SK-N-SH (cell line): ENCODE results near the gene PLAC9.

Experiments
- FOSL2 ChIP-seq: IDR thresholded peaks from 2 replicates; pipeline ENCODE4 v1.4.0; 2012; ENCODE audit warnings: low read depth, mild to moderate bottlenecking, moderate library complexity, borderline replicate concordance
- GATA2 ChIP-seq: sonication (generic); formaldehyde crosslinking; IDR thresholded peaks from 2 replicates; pipeline ENCODE4 v1.5.0; 2020; ENCODE audit warnings: mild to moderate bottlenecking, missing genetic modification reagents
- JUND ChIP-seq: IDR thresholded peaks from 2 replicates; pipeline ENCODE4 v1.4.0; 2012
- TEAD4 ChIP-seq: IDR thresholded peaks from 2 replicates; pipeline ENCODE4 v1.4.0; 2012; ENCODE audit warnings: mild to moderate bottlenecking, borderline replicate concordance; ENCODE audit not compliant: insufficient read depth
- TF ChIP-seq, protein P1 (sequence below): IDR thresholded peaks from 2 replicates; pipeline ENCODE4 v1.4.0; 2012; ENCODE audit warnings: low read depth
- TF ChIP-seq, protein P2 (sequence below): fragments of 200-600 bp; sonication (generic); IDR thresholded peaks from 2 replicates; pipeline ENCODE4 v1.6.1; 2017; ENCODE audit warnings: antibody characterized with exemption, mild to moderate bottlenecking, moderate library complexity

DNA sequence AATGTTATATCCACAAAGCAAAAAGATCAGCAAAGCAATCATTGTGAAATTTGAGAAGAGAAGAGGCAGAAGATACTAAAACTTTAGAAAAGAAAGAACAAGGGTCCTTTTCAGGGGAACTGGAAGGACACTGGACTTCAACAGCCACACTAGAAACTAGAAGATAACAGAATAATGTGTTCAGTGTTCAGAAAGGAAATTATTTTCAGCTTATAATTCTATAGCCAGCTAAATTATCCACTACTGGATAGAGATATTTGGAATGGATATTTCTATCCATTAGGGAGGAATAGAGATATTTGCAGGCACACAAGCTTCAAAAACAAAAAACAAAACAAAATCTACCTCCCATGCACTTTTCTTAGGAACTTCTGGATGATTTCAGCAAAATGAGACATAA, 60.0 kb downstream of the PLAC9 start:
- no peak for TF ChIP-seq FOSL2
- no peak for TF ChIP-seq GATA2 (CRISPR knock-in tag)
- no peak for TF ChIP-seq TEAD4
- TF ChIP-seq, protein P1, sequence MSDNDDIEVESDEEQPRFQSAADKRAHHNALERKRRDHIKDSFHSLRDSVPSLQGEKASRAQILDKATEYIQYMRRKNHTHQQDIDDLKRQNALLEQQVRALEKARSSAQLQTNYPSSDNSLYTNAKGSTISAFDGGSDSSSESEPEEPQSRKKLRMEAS = no peak
- TF ChIP-seq, protein P2, sequence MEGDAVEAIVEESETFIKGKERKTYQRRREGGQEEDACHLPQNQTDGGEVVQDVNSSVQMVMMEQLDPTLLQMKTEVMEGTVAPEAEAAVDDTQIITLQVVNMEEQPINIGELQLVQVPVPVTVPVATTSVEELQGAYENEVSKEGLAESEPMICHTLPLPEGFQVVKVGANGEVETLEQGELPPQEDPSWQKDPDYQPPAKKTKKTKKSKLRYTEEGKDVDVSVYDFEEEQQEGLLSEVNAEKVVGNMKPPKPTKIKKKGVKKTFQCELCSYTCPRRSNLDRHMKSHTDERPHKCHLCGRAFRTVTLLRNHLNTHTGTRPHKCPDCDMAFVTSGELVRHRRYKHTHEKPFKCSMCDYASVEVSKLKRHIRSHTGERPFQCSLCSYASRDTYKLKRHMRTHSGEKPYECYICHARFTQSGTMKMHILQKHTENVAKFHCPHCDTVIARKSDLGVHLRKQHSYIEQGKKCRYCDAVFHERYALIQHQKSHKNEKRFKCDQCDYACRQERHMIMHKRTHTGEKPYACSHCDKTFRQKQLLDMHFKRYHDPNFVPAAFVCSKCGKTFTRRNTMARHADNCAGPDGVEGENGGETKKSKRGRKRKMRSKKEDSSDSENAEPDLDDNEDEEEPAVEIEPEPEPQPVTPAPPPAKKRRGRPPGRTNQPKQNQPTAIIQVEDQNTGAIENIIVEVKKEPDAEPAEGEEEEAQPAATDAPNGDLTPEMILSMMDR = no peak
- TF ChIP-seq JUND = no peak
